Measurements from ENCODE around the gene FHOD3.
A peak's percentile ranks its signal among the peaks of the same experiment; 100 is the strongest.
"Not testable (repeated sequence)": the region's sequence is repeated elsewhere in the genome, so short reads cannot be mapped to it uniquely, and the experiment has no call there.

Gene FHOD3

DNA sequence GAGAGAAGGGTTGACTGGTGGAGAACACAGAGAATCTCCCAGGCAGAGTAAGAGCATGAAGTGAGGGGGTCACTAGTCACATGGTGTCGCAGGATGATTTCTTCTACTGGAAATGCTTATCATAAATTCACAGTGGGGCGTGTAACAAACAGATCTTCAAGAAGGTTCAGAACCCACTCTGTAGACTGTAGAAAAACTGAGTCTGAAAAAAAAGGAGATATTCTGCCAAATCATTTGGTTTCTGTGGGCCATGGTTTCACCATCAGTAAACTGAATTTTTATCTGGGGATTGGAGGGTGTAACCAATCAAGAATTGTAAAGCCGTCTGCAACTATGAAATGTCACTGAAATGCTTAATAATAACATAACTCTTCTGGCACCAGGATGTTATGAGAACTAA is 516.3 kb downstream of the FHOD3 start:
- no peak for DNase-seq

- DNase-seq = peak; percentile 17
Observed at GRCh38 chr18:36814994-36815393, 517.5 kb downstream of the FHOD3 start.

DNA sequence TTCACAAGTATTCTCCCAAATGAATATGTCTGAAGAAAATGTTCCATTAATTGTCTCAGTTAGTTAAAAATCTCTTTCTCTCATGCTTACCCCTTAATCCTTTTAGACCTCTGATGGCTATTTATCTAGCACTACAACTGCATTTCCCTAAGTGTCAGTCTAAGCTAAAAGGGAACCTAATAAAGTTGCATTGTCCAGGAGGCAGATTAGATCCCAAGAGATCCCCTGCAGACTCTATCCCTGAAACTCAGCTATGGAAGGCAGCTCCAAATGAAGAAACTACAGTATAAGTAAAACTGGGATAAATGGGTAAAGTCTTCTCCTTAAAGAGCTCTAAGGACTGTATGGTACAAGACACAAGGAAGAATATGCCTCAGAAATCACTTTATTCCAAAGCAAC is 518.6 kb downstream of the FHOD3 start:
- DNase-seq = not testable (repeated sequence)

DNA sequence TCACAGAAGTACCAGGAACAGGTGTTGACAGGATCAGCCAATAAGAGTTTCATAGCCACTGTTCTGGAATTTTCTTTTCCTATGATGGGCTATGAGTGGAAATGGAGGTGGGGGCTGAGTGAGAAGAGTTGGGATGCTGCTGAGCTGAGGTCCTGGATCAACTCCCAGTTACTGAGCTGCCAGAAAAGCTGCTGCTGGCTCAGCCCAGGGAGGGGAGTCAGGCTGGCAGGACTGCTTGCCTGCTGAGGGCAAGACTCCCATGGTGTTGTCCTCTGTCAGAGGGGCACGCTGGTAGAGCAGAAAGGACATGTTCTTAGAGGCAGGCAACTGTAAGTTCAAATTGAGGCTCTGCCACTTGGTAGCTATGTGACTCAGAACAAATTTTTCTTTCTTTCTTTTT is 519.5 kb downstream of the FHOD3 start:
- no peak for DNase-seq

DNA sequence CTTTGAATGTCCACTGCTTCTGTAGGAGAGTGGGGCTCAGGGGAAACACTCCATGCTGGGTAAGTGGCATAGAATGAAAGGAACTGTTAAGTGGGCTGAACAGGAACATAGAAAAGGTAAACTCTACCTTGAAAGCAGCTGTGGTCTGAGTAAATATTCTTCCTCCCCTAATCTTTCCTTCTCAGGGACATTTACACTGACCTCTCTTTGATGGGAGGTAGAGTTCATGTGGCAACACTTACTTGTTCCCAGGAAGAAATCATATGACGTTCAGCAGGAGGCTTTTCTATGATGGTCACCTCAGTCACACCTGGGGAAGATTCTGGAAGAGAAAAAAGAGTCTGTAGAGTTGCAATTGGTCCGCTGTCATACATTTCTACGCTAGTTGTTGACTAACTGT is 521.1 kb downstream of the FHOD3 start:
- no peak for DNase-seq

- no peak for DNase-seq
Observed at GRCh38 chr18:36819621-36820020, 522.1 kb downstream of the FHOD3 start.

DNA sequence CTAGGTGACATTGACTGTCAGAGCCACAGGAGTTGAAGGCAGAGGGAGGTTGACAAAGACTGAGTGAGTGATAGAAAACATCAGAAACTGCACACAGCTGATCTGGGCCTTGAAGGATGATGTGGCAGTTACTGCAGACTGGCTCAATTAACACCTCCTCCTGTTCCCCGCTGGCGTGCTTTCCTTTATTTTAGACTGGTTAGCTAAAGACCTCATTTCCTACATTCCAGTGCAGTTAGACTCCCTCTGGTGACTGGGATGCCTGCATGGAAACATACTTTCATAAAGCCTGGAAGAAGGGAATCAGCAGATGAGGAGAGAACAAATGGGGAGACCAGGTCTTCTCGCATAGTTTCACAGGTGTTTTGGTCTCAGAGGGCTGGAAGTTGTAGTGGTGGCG is 524.2 kb downstream of the FHOD3 start:
- DNase-seq = no peak

DNA sequence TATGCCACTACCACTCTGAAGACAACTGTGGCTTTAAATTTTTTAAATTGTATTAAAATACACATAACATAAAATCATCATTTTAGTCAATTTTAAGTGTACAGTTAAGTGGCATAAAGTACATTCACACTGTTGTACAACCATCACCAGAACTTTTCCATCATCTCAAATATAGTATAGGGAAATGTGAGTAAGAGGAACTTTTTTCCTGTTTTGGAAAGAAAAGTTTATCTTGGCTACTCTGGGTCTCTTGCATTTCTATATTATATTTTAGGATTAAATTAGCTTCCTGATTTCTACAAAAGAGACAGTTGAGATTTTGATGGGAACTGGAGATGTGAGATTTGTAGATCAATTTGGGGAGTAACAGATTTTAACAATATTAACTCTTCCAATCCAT is 528.0 kb downstream of the FHOD3 start:
- DNase-seq = no peak

- DNase-seq = no peak
Observed at GRCh38 chr18:36826556-36826955, 529.0 kb downstream of the FHOD3 start.

GRCh38 chr18:36828157-36828629 is 530.7 kb downstream of the FHOD3 start:
- no peak for DNase-seq

DNA sequence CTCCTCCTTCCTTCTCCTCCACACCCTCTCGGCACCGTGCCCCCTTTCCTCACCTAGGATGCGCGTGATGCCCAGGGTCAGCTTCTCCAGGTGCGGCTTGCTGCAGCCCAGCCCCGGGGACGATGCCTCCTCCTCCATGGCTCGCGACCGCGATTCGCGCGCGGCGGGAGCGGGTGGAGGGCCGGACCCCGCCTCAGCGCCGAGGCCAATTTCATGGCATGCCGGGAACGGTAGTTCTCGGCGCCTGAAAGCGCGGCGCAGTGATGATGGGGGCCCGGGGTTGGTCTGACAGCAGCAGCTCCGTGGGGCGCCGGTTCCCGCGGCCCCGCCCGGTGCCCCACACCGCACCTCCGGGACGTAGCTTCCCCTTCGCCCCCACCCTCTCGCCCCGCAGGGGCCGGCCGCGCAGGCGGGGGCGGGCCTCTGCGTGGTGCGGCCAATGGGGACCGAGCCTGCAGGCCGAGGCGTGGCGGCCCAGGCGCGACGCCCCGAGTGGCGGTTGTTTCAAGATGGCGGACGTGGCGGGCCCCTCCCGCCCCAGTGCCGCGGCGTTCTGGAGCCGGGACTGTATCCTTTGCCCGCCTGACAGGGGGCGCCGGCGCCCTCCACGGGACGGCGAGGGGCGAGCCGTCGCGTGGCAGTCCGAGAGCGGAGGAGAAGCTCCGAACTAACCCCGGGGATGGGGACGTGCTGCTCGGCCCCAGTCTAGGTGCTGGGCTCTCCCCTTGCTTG is 531.3 kb downstream of the FHOD3 start, which contains the start of the genes KIAA1328 and TPGS2:
TSS of gene KIAA1328 (plus strand) at position 498 of the 732 bp plus-strand sequence. CDS start at position 510, 12 bp downstream.
TSS of gene TPGS2 (minus strand) at position 373 of the 732 bp plus-strand sequence. CDS start at position 138, 235 bp downstream.
- peak; percentile 78 for DNase-seq
